GM21360 (cell line): Measurements from ENCODE around the gene RAD51B.
"Not testable (repeated sequence)": the region's sequence is repeated elsewhere in the genome, so short reads cannot be mapped to it uniquely, and the experiment has no call there.

Source experiments
- ATAC-seq: cut with Tn5 transposase; IDR thresholded peaks from one replicate; pipeline ENCODE4 v1.9.1; 2021; ENCODE audit warnings: mild to moderate bottlenecking, moderate library complexity; ENCODE audit not compliant: unreplicated experiment

The RAD51B gene

DNA sequence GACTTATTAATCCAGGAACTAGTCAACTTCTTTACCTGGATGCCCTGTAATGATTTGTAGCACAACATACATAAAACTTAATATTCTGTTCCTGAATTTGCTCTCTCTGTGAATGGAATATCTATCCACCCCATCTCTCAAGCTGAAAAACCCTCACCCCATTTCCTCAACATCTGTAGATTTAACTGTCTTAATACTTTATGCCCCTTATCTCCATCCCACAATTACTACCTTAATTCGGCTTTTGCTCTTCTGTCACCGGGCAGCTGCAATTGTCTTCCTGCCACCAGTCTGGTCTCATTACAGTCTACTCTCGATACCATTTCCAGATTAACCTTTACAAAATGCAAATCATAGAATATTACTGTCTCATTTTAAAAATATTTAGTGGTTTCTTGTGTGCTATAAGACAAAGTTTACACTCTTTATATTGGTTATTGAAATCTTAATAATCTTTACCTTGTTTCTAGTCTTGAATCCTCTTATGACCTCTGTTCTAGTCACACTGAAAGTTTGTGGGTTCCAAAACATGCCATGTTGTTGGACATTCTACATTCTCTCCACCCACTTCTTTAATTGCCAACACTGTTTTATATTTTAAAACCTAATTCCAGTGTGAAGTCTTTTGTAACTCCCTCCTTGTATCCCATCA, 347.3 kb downstream of the RAD51B start:
- ATAC-seq = no peak

GRCh38 chr14:68167383-68168087, 348.0 kb downstream of the RAD51B start:
- no peak for ATAC-seq

GRCh38 chr14:68168460-68169109, 349.0 kb downstream of the RAD51B start:
- ATAC-seq = no peak

DNA sequence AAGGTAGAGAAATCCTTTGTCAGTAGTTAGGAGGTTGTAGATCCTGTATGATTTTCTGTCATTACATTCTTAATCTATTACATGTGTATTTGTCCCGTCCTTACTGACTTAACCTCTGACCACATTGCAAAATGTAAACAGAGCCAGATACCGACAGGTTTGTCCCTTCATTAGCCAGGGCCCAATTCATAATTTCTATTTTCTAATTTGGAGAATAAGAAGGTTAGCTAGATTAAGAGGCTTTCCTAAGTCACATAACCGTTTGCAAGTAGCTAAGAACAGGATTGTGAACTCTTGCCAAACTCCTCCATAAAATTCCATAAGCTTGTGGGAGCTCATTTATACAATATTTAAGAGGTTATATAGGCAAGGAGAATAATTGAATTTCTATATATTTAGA, 352.6 kb downstream of the RAD51B start:
- ATAC-seq = no peak

DNA sequence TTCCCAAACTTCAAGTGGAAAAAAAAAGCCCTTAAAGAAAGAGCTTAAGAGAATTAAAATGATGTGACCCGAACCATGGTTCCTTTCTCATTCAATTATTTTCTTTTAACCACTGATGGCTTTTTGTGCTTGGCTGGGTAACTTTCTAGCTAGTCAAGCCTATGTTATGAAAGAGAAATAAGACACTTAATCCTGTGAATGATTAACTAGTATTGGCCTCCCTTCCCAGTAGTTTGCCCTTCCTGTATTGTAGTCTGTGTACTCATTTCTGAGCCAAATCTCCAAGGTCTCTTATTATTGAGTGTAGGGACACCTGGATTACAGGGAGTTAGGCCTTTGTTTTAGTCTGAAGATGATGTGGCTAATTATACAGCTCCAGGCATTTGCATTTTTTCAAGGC, 353.0 kb downstream of the RAD51B start:
- ATAC-seq = no peak

- ATAC-seq = no peak
These were observed 353.8 kb downstream of the RAD51B start for GRCh38 chr14:68173227-68173972.

GRCh38 chr14:68174446-68174845, 354.9 kb downstream of the RAD51B start:
- no peak for ATAC-seq

DNA sequence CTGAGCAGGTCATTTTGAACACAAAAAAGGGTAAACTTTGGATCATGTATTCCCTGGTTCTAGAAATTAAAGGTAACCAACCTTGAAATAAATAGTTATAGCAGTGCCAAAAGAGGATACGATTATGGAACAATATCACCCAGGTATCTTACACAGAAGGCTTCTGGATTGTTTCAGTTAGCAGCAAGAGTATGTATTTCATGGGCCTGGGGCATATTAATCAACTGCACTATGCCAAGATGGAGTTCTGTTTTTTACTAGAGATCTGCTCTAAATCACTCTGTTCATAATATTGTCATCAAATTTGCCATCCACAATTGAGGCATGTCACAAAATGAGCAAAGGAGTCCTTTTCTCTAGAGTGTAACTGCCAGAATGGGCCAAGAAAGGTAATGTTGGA, 357.1 kb downstream of the RAD51B start:
- no peak for ATAC-seq

DNA sequence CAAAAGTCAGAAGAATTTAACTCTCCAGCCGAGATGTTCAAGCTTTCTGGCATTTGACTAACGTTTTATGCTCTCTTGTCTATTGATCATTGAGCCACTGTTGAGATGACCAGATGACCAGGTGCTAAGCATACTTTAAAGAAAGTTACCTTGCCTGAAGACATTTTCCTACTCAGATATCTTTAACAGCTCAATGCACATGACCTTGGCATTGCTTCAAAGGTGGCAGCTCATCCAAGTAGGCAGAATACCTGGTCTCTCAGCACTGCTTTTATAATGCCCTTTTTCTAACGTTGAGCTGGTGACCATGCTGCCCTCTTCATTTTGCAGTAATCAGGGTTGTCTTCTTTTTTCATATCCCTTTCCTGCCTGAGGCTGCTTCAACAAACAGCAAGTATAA, 358.1 kb downstream of the RAD51B start:
- ATAC-seq = no peak

DNA sequence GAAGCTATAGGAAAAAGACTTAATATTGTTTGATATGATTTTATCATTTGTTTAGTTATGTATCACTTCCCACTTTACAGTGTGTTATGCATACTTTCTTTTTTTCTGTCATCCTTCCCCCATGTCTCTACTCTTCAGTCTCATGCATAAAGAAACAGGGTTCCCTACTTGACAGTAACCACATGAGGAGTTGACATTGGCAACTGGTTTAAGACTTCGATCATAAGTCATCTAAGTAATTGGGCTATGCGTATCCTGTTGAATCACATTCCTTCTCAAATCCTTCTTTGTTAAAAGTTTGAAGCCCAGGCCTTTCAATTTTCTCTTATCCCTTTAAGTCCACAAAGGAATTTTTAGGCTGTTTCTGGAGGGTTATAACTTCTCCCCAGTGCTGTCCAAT, 358.7 kb downstream of the RAD51B start:
- ATAC-seq = no peak

- ATAC-seq = no peak
These were observed 362.1 kb downstream of the RAD51B start for GRCh38 chr14:68181519-68182326.

DNA sequence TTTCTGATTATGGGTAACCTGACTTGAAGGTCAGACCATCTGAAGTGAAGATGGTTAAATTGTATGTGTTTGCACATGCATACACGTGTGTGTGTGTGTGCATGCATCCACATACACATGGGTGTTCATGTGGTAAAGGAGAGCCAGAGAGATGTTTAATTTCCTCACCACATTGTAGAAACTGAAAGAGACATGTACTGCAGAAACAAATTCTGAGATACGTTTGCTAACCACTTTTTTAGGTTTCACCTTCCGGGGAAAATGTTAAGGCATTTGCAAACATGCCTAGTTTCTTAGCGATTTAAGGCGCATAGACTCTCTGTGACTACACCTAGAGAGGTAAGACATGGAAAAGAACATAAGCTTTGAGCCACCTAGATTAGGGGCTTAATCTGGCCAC, 362.9 kb downstream of the RAD51B start:
- no peak for ATAC-seq

DNA sequence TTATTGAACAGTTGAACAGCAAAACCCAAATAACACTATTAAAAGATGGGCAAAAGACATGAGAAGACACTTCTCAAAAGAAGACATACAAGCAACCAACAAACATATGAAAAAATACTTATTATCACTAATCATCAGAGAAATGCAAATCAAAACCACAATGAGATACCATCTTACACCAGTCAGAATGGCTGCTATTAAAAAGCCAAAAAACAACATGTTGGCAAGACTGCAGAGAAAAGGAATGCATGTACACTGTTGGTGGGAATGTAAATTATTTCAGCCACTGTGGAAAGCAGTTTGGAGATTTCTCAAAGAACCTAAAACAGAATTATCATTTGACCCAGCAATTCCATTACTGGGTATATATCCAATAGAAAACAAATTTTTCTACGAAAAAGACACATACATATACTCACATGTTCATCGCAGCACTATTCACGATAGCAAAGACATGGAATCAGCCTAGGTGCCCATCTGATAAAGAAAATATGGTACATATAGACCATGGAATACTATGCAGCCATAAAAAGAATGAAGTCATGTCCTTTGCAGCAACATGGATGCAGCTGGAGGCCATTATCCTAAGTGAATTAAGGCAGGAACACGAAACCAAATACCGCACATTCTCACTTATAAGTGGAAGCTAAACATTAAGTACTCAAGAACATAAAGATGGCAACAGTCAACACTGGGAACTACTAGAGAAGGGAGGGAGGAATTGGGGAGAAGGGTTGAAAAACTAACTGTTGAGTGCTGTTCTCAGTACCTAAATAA, 367.1 kb downstream of the RAD51B start:
- ATAC-seq = not testable (repeated sequence)

- ATAC-seq = no peak
These were observed 368.6 kb downstream of the RAD51B start for GRCh38 chr14:68188174-68188573.

DNA sequence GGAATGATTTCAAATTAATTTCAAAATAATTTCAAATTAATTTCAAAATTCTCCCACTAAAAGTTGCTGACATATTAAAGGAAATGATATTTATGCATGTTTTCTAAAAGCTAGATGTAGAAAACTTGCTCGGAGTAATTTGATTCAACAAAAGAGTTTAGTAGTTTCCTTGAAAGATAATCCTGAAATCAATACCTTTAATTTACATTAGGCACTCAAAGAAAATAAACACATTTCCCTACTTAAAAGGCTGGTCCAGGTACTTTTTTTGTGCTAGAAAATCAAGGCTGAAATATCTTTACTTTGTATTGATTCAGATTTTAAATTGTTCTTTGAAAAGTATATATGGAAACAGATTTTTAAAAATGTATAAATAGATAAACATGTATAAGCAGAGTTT, 370.5 kb downstream of the RAD51B start:
- no peak for ATAC-seq

DNA sequence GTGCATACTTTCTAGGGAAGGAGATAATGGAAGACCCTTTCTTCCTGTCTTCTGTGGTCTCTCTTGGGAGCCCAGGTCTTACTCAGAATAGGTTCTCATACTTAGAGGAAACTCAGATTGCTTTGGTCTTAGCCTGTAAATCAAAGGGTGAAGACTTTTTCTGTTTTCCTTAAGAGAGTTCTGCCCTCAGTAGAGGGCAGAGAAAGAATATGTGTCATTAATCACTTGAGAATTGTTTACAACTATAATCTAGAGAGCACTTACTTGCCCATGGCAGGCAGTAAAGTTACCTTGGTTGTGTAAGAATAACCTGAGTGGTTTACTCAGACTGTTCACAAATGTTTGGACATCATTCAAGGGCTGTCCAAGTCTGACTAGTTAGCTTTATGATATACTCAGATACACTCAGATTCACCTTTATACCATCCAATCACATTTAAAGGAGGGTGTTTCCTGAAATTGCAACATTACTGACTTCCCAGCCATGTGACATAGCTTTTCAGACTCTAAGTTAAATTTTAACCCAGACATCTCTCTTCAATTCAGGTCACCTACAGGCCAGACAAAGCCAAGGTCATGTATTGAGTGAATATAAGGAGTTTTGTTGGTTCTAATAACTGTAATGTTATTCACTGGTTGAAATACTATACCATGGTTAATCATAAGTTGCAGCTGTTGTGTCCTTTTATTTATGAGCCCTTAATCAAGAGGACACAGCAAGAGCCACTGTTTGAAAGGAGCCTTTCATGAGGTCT, 372.2 kb downstream of the RAD51B start:
- no peak for ATAC-seq

- no peak for ATAC-seq
These were observed 373.4 kb downstream of the RAD51B start for GRCh38 chr14:68192935-68193334.

GRCh38 chr14:68193970-68194681, 374.5 kb downstream of the RAD51B start:
- no peak for ATAC-seq

DNA sequence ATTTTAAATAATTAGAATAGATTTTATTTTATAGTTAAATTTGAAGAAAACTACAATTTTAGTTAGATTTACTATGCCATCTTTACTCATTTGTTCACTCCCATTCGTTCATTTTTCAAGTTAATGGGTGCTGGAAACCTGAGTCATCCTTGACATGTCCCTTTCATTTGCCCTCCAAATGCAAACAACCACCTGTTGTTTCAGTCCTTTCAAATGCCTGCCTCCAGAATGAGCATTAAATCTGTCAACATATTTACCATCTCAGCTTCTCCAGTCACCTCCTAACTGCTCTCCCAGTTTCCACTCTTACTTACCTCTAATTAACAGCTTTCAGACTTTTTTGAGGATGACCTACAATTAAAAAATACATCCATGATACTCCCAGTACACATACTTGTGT, 375.5 kb downstream of the RAD51B start:
- ATAC-seq = no peak
